ENCODE measurements around the gene COX7B.

Gene COX7B

GRCh38 chrX:77945910-77946545, 46.8 kb downstream of the COX7B start:
- no peak for DNase-seq (ENCODE audit: low read depth)

DNA sequence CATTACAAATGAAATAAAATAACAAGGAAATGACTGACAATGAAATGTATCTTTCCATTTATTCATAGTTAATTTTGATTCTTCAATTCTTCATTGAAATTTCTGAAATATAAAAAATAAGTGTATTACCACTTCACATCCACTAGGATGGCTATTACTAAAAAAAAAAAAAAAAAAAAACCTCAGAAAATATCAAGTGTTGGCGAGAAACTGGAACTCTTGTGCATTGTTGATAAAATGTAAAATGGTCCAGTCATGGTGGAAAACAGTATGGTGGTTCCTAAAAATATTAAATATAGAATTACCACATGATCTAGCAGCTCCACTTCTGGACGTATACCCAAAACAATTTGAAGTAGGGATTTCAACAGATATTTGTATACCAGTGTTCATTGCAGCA, 47.3 kb downstream of the COX7B start:
- DNase-seq (ENCODE audit: low read depth): no peak

DNA sequence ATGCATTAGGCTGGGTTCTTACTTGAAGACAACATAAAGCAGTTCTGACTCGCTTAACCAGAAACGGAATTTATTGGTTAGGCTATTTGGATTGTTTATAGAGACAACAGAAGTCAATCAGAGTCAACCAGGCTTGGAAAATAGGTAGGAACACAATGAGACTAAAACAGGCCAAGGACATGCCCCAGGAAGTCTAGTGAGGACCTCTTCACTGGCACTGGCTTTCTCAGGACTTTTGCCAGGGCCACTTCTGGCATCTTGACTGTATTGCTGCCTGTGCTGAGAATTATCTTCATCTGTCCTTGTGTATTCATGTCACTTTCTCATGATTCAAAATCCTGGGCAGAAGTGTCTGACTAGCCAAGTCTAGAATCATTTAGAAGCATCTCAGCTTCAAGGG, 50.6 kb downstream of the COX7B start:
- DNase-seq (ENCODE audit: low read depth): no peak

DNA sequence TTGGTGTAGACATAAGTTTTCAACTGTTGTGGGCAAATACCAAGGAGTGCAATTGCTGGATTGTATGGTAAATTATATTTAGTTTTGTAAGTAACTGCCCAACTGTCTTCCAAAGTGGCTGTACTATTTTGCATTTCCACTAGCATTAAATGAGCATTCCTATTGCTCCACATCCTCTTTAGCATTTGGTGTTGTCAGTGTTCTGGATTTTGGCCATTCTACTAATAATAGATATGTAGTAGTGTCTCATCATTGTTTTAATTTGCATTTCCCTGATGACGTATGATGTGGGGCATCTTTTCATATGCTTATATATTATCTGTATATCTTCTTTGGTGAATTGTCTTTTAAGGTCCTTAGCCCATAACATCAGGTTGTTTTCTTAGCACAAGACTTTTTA, 52.9 kb downstream of the COX7B start:
- DNase-seq (ENCODE audit: low read depth): no peak

- no peak for DNase-seq (ENCODE audit: low read depth)
These were observed 54.0 kb downstream of the COX7B start for GRCh38 chrX:77953302-77953701.

DNA sequence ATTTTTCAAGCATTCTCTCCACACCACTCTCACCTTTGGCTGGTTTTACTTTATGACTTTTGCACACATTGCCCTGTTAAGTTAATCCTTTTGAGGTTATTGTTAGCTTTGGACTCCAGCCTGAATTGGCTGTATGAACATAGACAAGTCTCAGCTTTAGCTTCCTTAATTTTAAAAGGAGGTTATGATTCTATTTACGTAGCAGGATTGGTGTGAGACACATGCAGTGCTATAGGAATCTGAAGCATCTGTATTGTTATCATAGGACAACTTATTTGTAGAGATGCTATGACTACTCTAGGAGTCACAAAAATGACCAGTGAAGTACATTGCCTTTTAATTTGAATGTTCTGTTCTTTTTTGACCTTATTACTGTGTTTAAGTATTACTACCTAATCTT, 54.4 kb downstream of the COX7B start:
- DNase-seq (ENCODE audit: low read depth): no peak
